HCEC 1CT (cell line): ENCODE data around the gene NAT9.

Source experiments
- DNase-seq: peaks from one replicate; pipeline ENCODE4 v3.0.0-alpha.2; 2017

Gene NAT9

GRCh38 chr17:74779501-74779900 lies 3.4 kb upstream of the NAT9 start:
- DNase-seq = no peak

GRCh38 chr17:74778960-74779359 lies 2.8 kb upstream of the NAT9 start:
- DNase-seq = no peak

GRCh38 chr17:74777901-74778515 lies 1.9 kb upstream of the NAT9 start:
- DNase-seq = no peak

- no peak for DNase-seq
These were observed 845 bp upstream of the NAT9 start for GRCh38 chr17:74776990-74777389.

GRCh38 chr17:74775409-74776043 lies 619 bp downstream of the NAT9 start:
- DNase-seq = no peak

GRCh38 chr17:74773871-74774286 lies 2.3 kb downstream of the NAT9 start:
- DNase-seq = peak; percentile 18

- DNase-seq = no peak
These were observed 2.7 kb downstream of the NAT9 start for GRCh38 chr17:74773414-74773813.

- DNase-seq = no peak
These were observed 4.1 kb downstream of the NAT9 start for GRCh38 chr17:74772053-74772452.

- no peak for DNase-seq
These were observed 4.7 kb downstream of the NAT9 start for GRCh38 chr17:74771319-74771914.

GRCh38 chr17:74770498-74771318 lies 5.4 kb downstream of the NAT9 start:
- peak; percentile 18 for DNase-seq

- DNase-seq = no peak
These were observed 6.2 kb downstream of the NAT9 start for GRCh38 chr17:74769856-74770497.

- DNase-seq = no peak
These were observed 6.8 kb downstream of the NAT9 start for GRCh38 chr17:74769266-74769855.

GRCh38 chr17:74768763-74769114 lies 7.4 kb downstream of the NAT9 start:
- no peak for DNase-seq

- DNase-seq = peak; percentile 48
These were observed 7.9 kb downstream of the NAT9 start for GRCh38 chr17:74768069-74768762.

- DNase-seq = no peak
These were observed 9.0 kb downstream of the NAT9 start for GRCh38 chr17:74767111-74767516.

GRCh38 chr17:74766413-74766812 lies 9.7 kb downstream of the NAT9 start:
- DNase-seq = no peak

- DNase-seq = no peak
These were observed 11.3 kb downstream of the NAT9 start for GRCh38 chr17:74764751-74765286.

- DNase-seq = no peak
These were observed 12.4 kb downstream of the NAT9 start for GRCh38 chr17:74763565-74764387.

- no peak for DNase-seq
These were observed 14.2 kb downstream of the NAT9 start for GRCh38 chr17:74761931-74762330.

GRCh38 chr17:74761419-74761818 lies 14.7 kb downstream of the NAT9 start:
- no peak for DNase-seq
